Peyer's patch (tissue), 4 donors: ENCODE data around the gene ABHD12B.

Source experiments
- CTCF ChIP-seq, 6 experiments: fragments of 450-650 bp in 4 of 6; fragments of 200-600 bp in 2 of 6; sonication (generic) in 1 of 6; IDR thresholded peaks; one replicate each; pipeline ENCODE4 v1.5.1; 2017 to 2019; ENCODE audit warnings: antibody characterized with exemption in 6 of 6, mild to moderate bottlenecking in 3 of 6, moderate library complexity in 1 of 6
- POLR2A ChIP-seq, 2 donors: fragments of 450-650 bp; IDR thresholded peaks; one replicate each; pipeline ENCODE4 v1.5.1; 2017; ENCODE audit warnings: antibody characterized with exemption in 2 of 2, mild to moderate bottlenecking in 2 of 2, moderate library complexity in 2 of 2

GRCh38 chr14:50901361-50901760 is 29.5 kb downstream of the ABHD12B start:
- no peak for TF ChIP-seq POLR2A (IDR thresholded peaks at IDR 0.05)
- no peak for TF ChIP-seq CTCF (IDR thresholded peaks at IDR 0.05)
